Measurements from ENCODE around the gene ZNF438.

GRCh38 chr10:30903397-30904138 is 128.1 kb downstream of the ZNF438 start:
- no peak for TF ChIP-seq GATA3 (IDR thresholded peaks at IDR 0.05; ENCODE audit: low read depth, low read length)
- no peak for TF ChIP-seq GATA2 (IDR thresholded peaks at IDR 0.05; ENCODE audit: low read depth, low read length)

All from SH-SY5Y (cell line).